GM10266 (cell line): ENCODE results near the gene ASXL1.

ENCODE experiments used
- DNase-seq: peaks from one replicate; pipeline ENCODE4 v3.0.0; 2012; ENCODE audit errors: extremely low spot score
- CTCF ChIP-seq: IDR thresholded peaks from 2 replicates; pipeline ENCODE4 v1.5.1; 2012; ENCODE audit warnings: mild to moderate bottlenecking, low read depth; ENCODE audit not compliant: control insufficient read depth, insufficient read depth; ENCODE audit errors: missing control alignments

Gene ASXL1

GRCh38 chr20:32448306-32449056 lies 90.3 kb downstream of the ASXL1 start:
- no peak for DNase-seq
- no peak for TF ChIP-seq CTCF

- TF ChIP-seq CTCF, result no peak
Measured at GRCh38 chr20:32449057-32449889, 91.1 kb downstream of the ASXL1 start.

GRCh38 chr20:32449890-32450401 lies 91.8 kb downstream of the ASXL1 start:
- no peak for TF ChIP-seq CTCF
- no peak for DNase-seq

More at GRCh38 chr20:32449057-32449889, 91.1 kb downstream of the ASXL1 start:
- no peak for DNase-seq

- DNase-seq, result no peak
- TF ChIP-seq CTCF, result no peak
Measured at GRCh38 chr20:32450484-32451061, 92.4 kb downstream of the ASXL1 start.

GRCh38 chr20:32451340-32451681 lies 93.2 kb downstream of the ASXL1 start:
- DNase-seq, result no peak
- TF ChIP-seq CTCF, result no peak

- no peak for DNase-seq
- TF ChIP-seq CTCF, result no peak
Measured at GRCh38 chr20:32451682-32452461, 93.7 kb downstream of the ASXL1 start.
